ENCODE measurements around the gene MS4A10. TPM values are rescaled to one million over a fixed set of nuclear protein-coding genes. Genes with fewer than 3 reads are reported as not detected.

MS4A10 gene
- total and polyA plus RNA-seq, 2 donors (not counting 1 experiment from before 2014, with no cell fraction given), result not detected

DNA sequence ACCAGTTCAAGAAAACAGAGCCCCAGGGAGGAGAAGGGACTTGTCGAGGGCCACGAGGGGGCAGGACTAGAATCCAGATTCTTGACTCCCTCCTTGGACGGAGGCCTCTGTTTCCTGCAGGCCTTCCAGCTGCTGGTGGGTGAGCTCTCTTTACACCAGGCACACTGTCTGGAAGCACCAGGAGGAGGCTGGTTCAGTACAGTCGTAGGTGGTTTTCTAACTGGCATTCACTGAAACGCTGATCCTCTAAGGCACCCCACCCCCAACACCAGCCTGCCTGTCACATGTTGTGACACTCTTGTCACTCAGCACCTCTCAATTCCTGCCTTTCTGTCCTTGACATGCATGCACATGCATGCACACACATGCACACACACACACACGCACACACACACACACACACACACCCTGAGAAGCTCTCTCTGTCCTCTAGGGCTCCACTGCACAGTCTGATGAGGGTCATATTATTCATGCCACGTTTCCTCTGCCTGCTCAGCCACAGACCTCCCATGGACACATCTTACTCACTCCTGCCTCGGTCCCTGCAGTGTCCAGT is 751 bp downstream of the MS4A10 start:
- WGBS (ENCODE audit: insufficient coverage), result 83% methylated on average over 8 of the region's 8 CpGs
- Histone ChIP-seq H3K27ac (ENCODE audit: low read length in 2 of 2) (no peak overlapping the region), H3K9ac (ENCODE audit: low read length) (no peak overlapping the region), H3K4me3 (ENCODE audit: control extremely low read depth in 1 of 5, extremely low read depth in 1 of 5, insufficient read depth in 1 of 5, low read depth in 2 of 5, low read length in 4 of 5) (no peak overlapping the region), H3K9me3 (ENCODE audit: control extremely low read depth in 1 of 3, control insufficient read depth in 2 of 3, insufficient read depth in 1 of 3, low read length in 2 of 3) (no peaks in the 10 kb centered on the region), H3K4me2 (replicated peaks; ENCODE audit: low read depth, low read length, poor library complexity, severe bottlenecking) (no peak overlapping the region), H3K36me3 (replicated peaks in 1 of 2; ENCODE audit: control extremely low read depth in 1 of 2, control insufficient read depth in 1 of 2, extremely low read depth in 1 of 2, insufficient read depth in 2 of 2, low read length in 1 of 2) (no peaks in the 10 kb centered on the region), H3K79me2 (ENCODE audit: control insufficient read depth, insufficient read depth, low read length) (no peaks in the 10 kb centered on the region), H3K4me1 (ENCODE audit: control insufficient read depth in 2 of 2, insufficient read depth in 2 of 2, low read length in 2 of 2) (no peaks in the 10 kb centered on the region), H4K20me1 (ENCODE audit: control insufficient read depth, insufficient read depth, low read length, poor library complexity, severe bottlenecking) (no peaks in the 10 kb centered on the region), H2AFZ (ENCODE audit: insufficient read depth, low read depth, low read length, poor library complexity, severe bottlenecking) (no peak overlapping the region), H3K27me3 (replicated peaks in 1 of 4; ENCODE audit: control extremely low read depth in 1 of 4, control insufficient read depth in 3 of 4, insufficient read depth in 4 of 4, low read length in 3 of 4) (no peaks in the 10 kb centered on the region)
- no peak for TF ChIP-seq EZH2 (IDR thresholded peaks at IDR 0.05; ENCODE audit: borderline replicate concordance, insufficient read depth, low read depth, low read length, poor library complexity, severe bottlenecking)
- TF ChIP-seq, protein P1, sequence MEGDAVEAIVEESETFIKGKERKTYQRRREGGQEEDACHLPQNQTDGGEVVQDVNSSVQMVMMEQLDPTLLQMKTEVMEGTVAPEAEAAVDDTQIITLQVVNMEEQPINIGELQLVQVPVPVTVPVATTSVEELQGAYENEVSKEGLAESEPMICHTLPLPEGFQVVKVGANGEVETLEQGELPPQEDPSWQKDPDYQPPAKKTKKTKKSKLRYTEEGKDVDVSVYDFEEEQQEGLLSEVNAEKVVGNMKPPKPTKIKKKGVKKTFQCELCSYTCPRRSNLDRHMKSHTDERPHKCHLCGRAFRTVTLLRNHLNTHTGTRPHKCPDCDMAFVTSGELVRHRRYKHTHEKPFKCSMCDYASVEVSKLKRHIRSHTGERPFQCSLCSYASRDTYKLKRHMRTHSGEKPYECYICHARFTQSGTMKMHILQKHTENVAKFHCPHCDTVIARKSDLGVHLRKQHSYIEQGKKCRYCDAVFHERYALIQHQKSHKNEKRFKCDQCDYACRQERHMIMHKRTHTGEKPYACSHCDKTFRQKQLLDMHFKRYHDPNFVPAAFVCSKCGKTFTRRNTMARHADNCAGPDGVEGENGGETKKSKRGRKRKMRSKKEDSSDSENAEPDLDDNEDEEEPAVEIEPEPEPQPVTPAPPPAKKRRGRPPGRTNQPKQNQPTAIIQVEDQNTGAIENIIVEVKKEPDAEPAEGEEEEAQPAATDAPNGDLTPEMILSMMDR (IDR thresholded peaks at IDR 0.05), result no peak
- no peak for DNase-seq
- Mint-ChIP-seq H3K4me3 (no peak overlapping the region), H3K27ac (no peak overlapping the region), H3K27me3 (no peaks in the 10 kb centered on the region), H3K4me1 (no peaks in the 10 kb centered on the region), H3K9me3 (ENCODE audit: insufficient read depth) (no peaks in the 10 kb centered on the region)
- POLR2A ChIA-PET, result no interaction called here
- CTCF ChIA-PET, result interaction anchor here (1.4 to 1.8 kb wide), 2 partner anchors 9 to 10 kb away, joined by 3 to 5 read pairs; no protein-coding TSS in a partner anchor
- ATAC-seq (ENCODE audit: low read depth), result no peak
- intact Hi-C loops (cut with micrococcal nuclease), result no loop called here

DNA sequence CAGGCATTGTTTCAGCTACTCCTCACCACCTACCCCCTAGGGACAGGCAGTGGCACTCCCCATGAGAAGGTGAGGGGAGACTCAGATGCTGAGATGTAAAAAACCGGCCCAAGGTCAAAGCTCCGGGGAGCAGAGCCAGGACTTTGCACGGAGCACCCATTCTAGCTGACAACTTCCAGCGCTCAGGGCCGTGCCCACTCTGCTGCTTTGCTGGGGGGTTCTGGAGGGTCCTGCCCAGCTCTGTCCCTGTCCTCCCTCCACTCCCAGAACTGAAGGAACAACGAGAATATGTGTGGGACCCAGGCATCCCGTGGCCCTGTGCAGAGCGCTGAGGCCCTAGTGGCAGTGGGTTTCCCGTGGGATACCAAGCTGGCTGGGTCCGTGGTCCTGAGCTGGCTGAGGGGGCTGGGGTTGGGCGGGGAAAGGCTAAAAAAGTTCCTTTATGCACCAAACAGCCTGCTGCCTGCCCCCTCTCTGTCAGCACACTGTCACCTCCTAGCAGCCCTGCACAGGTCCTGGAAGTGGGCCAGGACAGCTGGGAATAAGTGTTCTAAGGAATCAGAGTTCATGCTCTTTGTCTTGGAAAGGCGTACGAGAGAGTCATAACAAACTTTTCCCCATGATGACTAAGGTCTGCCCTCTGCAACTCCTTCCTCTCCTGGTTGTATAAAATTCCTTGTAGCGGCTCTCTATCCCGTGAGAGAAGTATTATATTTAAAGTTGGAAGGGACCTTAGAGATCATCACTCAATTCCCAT is 1.9 kb downstream of the MS4A10 start:
- Histone ChIP-seq H3K79me2 (ENCODE audit: control insufficient read depth, insufficient read depth, low read length) (no peaks in the 10 kb centered on the region), H3K27me3 (replicated peaks in 1 of 4; ENCODE audit: control extremely low read depth in 1 of 4, control insufficient read depth in 3 of 4, insufficient read depth in 4 of 4, low read length in 3 of 4) (no peaks in the 10 kb centered on the region), H3K9me3 (ENCODE audit: control extremely low read depth in 1 of 3, control insufficient read depth in 2 of 3, insufficient read depth in 1 of 3, low read length in 2 of 3) (no peaks in the 10 kb centered on the region), H2AFZ (ENCODE audit: insufficient read depth, low read depth, low read length, poor library complexity, severe bottlenecking) (no peak overlapping the region), H3K4me2 (replicated peaks; ENCODE audit: low read depth, low read length, poor library complexity, severe bottlenecking) (no peak overlapping the region), H4K20me1 (ENCODE audit: control insufficient read depth, insufficient read depth, low read length, poor library complexity, severe bottlenecking) (no peaks in the 10 kb centered on the region), H3K9ac (ENCODE audit: low read length) (no peak overlapping the region), H3K4me1 (ENCODE audit: control insufficient read depth in 2 of 2, insufficient read depth in 2 of 2, low read length in 2 of 2) (no peaks in the 10 kb centered on the region), H3K27ac (ENCODE audit: low read length in 2 of 2) (no peak overlapping the region), H3K36me3 (replicated peaks in 1 of 2; ENCODE audit: control extremely low read depth in 1 of 2, control insufficient read depth in 1 of 2, extremely low read depth in 1 of 2, insufficient read depth in 2 of 2, low read length in 1 of 2) (no peaks in the 10 kb centered on the region), H3K4me3 (ENCODE audit: control extremely low read depth in 1 of 5, extremely low read depth in 1 of 5, insufficient read depth in 1 of 5, low read depth in 2 of 5, low read length in 4 of 5) (no peak overlapping the region)
- H3K4me3 Mint-ChIP-seq, result no peak overlapping the region
- no peak for DNase-seq
- POLR2A ChIA-PET, result no interaction called here
- no peaks in the 10 kb centered on the region for H3K9me3 Mint-ChIP-seq (ENCODE audit: insufficient read depth)
- H3K27me3 Mint-ChIP-seq, result no peaks in the 10 kb centered on the region
- ATAC-seq (ENCODE audit: low read depth), result no peak
- CTCF ChIA-PET, result interaction anchor here (1.4 to 1.8 kb wide), 2 partner anchors 10 to 12 kb away, joined by 3 to 5 read pairs; no protein-coding TSS in a partner anchor
- TF ChIP-seq EZH2 (IDR thresholded peaks at IDR 0.05; ENCODE audit: borderline replicate concordance, insufficient read depth, low read depth, low read length, poor library complexity, severe bottlenecking), result no peak
- TF ChIP-seq, protein P1 (IDR thresholded peaks at IDR 0.05), result no peak
- no peak overlapping the region for H3K27ac Mint-ChIP-seq
- WGBS (ENCODE audit: insufficient coverage), result 92% methylated on average over 9 of the region's 15 CpGs
- intact Hi-C loops (cut with micrococcal nuclease), result no loop called here
- no peaks in the 10 kb centered on the region for H3K4me1 Mint-ChIP-seq

Measured in B cell (primary cell).